OCI-LY7 (cell line): ENCODE measurements around the gene TNKS1BP1. TPM values are rescaled to one million over a fixed set of nuclear protein-coding genes. Genes with fewer than 3 reads are reported as not detected.

Experiments used
- BruUV-seq: library from RNA; stranded (reverse); fragments of 400-500 nt; replicated peaks from 2 replicates; lab custom pipeline; 2021; lab: Mats Ljungman, UMichigan
- CTCF ChIA-PET: fragments of 300-600 bp; sonication (Branson Sonifier 250); formaldehyde crosslinking; loops from one replicate; lab custom pipeline; 2022; ENCODE audit warnings: antibody characterized with exemption; ENCODE audit not compliant: unreplicated experiment; lab: Charles Lee
- POLR2A ChIA-PET: fragments of 300-600 bp; sonication (Branson Sonifier 250); formaldehyde crosslinking; loops from one replicate; lab custom pipeline; 2022; ENCODE audit warnings: antibody characterized with exemption; lab: Charles Lee
- DNase-seq: peaks from one replicate; pipeline ENCODE4 v3.0.0-alpha.2; 2015; ENCODE audit warnings: low spot score
- H2AFZ ChIP-seq: fragments of 200-600 bp; sonication (generic), shearing (Covaris generic); 2 replicates; pipeline ENCODE4 v1.6.1; 2014; ENCODE audit warnings: mild to moderate bottlenecking, antibody characterized with exemption, low read length, moderate library complexity
- H3K27ac ChIP-seq: fragments of 200-600 bp; sonication (generic); 2 replicates; pipeline ENCODE4 v1.5.1; 2014; ENCODE audit warnings: mixed run types, low read depth, mild to moderate bottlenecking, moderate library complexity, low read length, inconsistent platforms; ENCODE audit not compliant: poor library complexity, severe bottlenecking
- H3K36me3 ChIP-seq: fragments of 200-600 bp; sonication (generic); 2 replicates; pipeline ENCODE4 v1.6.1; 2014; ENCODE audit warnings: mild to moderate bottlenecking, antibody characterized with exemption, low read length, moderate library complexity, mixed read lengths; ENCODE audit not compliant: insufficient read depth
- H3K4me1 ChIP-seq: fragments of 200-600 bp; sonication (generic); 2 replicates; pipeline ENCODE4 v1.5.1; 2014; ENCODE audit warnings: mild to moderate bottlenecking, low read length; ENCODE audit not compliant: insufficient read depth, poor library complexity, severe bottlenecking
- H3K4me2 ChIP-seq: fragments of 200-600 bp; sonication (generic); 2 replicates; pipeline ENCODE4 v1.6.1; 2014; ENCODE audit warnings: mild to moderate bottlenecking, low read length
- H3K4me3 ChIP-seq: fragments of 200-600 bp; sonication (generic); 2 replicates; pipeline ENCODE4 v1.5.1; 2014; ENCODE audit warnings: mild to moderate bottlenecking, low read depth, low read length; ENCODE audit not compliant: poor library complexity, severe bottlenecking
- H3K79me2 ChIP-seq: fragments of 200-600 bp; sonication (generic); 2 replicates; pipeline ENCODE4 v1.6.1; 2016; ENCODE audit warnings: low read depth, mild to moderate bottlenecking, low read length, moderate library complexity, mixed read lengths; ENCODE audit not compliant: insufficient read depth
- H3K9me2 ChIP-seq: fragments of 200-600 bp; sonication (generic); 2 replicates; pipeline ENCODE4 v1.6.1; 2016; ENCODE audit warnings: mild to moderate bottlenecking, low read length, mixed read lengths; ENCODE audit not compliant: insufficient read depth
- H3K9me3 ChIP-seq: fragments of 200-600 bp; sonication (generic); 2 replicates; pipeline ENCODE4 v1.6.1; 2014; ENCODE audit warnings: mild to moderate bottlenecking, mixed run types, low read length, mixed read lengths
- H4K20me1 ChIP-seq: fragments of 200-600 bp; sonication (generic); 2 replicates; pipeline ENCODE4 v1.6.1; 2014; ENCODE audit warnings: mild to moderate bottlenecking, antibody characterized with exemption, low read length, moderate library complexity, mixed read lengths; ENCODE audit not compliant: insufficient read depth
- EZH2phosphoT487 ChIP-seq: fragments of 200-600 bp; sonication (generic); IDR thresholded peaks from 2 replicates; pipeline ENCODE4 v1.6.1; 2018; ENCODE audit warnings: low read depth, borderline replicate concordance, mild to moderate bottlenecking, mixed run types, antibody characterized with exemption, low read length, moderate library complexity, mixed read lengths
- intact Hi-C: fragments of 100-400 bp; cut with micrococcal nuclease; formaldehyde crosslinking; loops from one replicate; pipeline ENCODE4 v1.10.0; 2022; ENCODE audit not compliant: unreplicated experiment
- total RNA-seq, 2 experiments: library from RNA; depleted of rRNA in 1 of 2; stranded (reverse); fragments of >200 nt in 1 of 2; shearing (Covaris generic) in 1 of 2; gene quantifications; 2 replicates each; pipeline ENCODE4 v1.2.3, GENCODE V29; 2014 to 2022
- TF ChIP-seq, protein P1 (sequence below): fragments of 200-600 bp; sonication (generic); conservative IDR thresholded peaks from 2 replicates; pipeline ENCODE4 v1.5.1; 2014; ENCODE audit warnings: mild to moderate bottlenecking, antibody characterized with exemption, low read length, moderate library complexity, mixed read lengths

The TNKS1BP1 gene
- total RNA-seq, 2 experiments from 2014 or later = 5.3 to 16.4 TPM

DNA sequence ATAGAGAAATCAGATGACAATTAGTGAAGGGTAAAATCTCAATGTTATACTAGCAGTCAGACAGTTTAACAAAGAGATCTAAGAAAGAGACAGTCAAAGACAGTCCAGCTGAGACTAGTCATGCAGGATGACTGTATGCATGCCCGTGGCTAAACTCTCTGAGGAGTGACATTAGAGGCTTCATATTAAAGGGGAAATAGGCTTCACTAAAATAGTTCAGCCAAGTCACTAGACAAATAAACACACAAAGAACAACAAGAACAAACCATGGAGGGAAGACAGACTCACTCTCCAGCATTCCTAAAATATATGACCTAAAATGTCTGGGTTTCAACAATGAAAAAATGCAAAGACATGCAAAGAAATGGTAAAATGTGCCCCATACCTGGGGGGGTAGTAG lies 69.1 kb downstream of the TNKS1BP1 start:
- no peaks in the 10 kb centered on the region for H3K79me2 ChIP-seq
- no peak for DNase-seq
- no peak overlapping the region for H3K27ac ChIP-seq
- no peak overlapping the region for H3K4me2 ChIP-seq
- H3K9me2 ChIP-seq = no peaks in the 10 kb centered on the region
- CTCF ChIA-PET = no interaction called here
- BruUV-seq = no TSS peak
- intact Hi-C loops = no loop called here
- no peaks in the 10 kb centered on the region for H4K20me1 ChIP-seq
- TF ChIP-seq, protein P1, sequence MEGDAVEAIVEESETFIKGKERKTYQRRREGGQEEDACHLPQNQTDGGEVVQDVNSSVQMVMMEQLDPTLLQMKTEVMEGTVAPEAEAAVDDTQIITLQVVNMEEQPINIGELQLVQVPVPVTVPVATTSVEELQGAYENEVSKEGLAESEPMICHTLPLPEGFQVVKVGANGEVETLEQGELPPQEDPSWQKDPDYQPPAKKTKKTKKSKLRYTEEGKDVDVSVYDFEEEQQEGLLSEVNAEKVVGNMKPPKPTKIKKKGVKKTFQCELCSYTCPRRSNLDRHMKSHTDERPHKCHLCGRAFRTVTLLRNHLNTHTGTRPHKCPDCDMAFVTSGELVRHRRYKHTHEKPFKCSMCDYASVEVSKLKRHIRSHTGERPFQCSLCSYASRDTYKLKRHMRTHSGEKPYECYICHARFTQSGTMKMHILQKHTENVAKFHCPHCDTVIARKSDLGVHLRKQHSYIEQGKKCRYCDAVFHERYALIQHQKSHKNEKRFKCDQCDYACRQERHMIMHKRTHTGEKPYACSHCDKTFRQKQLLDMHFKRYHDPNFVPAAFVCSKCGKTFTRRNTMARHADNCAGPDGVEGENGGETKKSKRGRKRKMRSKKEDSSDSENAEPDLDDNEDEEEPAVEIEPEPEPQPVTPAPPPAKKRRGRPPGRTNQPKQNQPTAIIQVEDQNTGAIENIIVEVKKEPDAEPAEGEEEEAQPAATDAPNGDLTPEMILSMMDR = no peak
- TF ChIP-seq EZH2phosphoT487 = no peak
- no peaks in the 10 kb centered on the region for H3K9me3 ChIP-seq
- POLR2A ChIA-PET = interaction anchor here (0.5 kb wide), 1 partner anchor 564 kb away, joined by 4 read pairs; no protein-coding TSS in a partner anchor
- H2AFZ ChIP-seq = no peak overlapping the region
- no peak overlapping the region for H3K4me3 ChIP-seq
- H3K4me1 ChIP-seq = no peaks in the 10 kb centered on the region
- no peaks in the 10 kb centered on the region for H3K36me3 ChIP-seq

DNA sequence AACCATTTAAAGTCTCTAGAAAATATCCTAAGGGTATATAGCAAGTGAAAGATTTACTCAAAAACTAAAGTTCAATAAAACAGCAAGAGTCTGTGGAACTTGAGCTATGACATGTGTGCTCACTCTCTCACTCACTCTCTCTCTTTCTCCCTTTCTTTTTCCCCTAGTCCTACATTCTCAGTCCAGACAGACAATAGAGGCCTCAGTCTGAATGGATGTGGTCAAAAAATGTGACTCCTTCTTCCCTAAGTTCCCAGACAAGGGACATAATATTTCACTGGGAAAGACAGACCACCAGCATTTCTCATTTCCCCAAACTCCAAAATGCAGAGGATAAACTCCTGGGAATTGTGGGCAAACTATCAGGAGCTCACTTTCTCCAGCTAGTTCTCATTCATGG lies 70.1 kb downstream of the TNKS1BP1 start:
- Histone ChIP-seq H3K36me3 (no peaks in the 10 kb centered on the region), H3K4me3 (no peak overlapping the region), H3K27ac (no peak overlapping the region), H2AFZ (no peak overlapping the region), H3K79me2 (no peaks in the 10 kb centered on the region), H3K4me1 (no peaks in the 10 kb centered on the region), H3K9me3 (no peaks in the 10 kb centered on the region), H3K9me2 (no peaks in the 10 kb centered on the region), H3K4me2 (no peak overlapping the region), H4K20me1 (no peaks in the 10 kb centered on the region)
- ChIA-PET POLR2A (interaction anchor here (0.6 kb wide), 1 partner anchor 482 kb away, joined by 4 read pairs; no protein-coding TSS in a partner anchor), CTCF (no interaction called here)
- DNase-seq = no peak
- TF ChIP-seq, protein P1 = no peak
- TF ChIP-seq EZH2phosphoT487 = no peak
- no TSS peak for BruUV-seq
- intact Hi-C loops = no loop called here

DNA sequence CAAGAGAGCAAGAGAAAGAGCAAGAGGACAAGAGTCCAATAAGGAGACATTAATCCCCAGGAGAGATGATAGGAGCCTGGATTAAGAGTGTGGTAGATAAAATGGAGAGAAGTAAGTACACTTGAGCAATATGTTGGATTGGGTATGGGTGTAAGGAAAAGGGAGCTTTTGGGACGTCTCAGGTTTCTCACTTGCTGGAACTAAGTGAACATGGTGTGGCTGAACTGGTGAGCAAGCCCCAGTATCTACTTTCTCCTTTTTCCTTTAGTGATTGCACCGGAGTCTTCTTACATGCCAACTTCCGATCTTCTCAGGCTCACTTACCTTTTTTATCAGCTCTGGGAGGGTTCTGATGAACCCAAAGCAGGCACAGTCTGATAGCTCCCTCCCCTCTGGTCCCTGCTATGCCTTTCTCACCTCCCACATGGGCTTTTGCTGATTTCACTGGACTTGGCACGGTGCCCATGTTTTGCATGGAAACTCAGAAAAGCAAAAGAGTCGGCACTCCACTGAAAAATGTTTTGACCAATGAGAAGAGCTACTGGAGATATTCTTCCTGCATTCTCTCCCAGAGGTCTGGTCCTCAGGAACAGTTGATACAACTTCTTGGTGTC lies 73.2 kb downstream of the TNKS1BP1 start:
- intact Hi-C loops = no loop called here
- no peak overlapping the region for H3K4me2 ChIP-seq

More for the DNA sequence above, 73.2 kb downstream of the TNKS1BP1 start:
- Histone ChIP-seq H3K4me1 (no peaks in the 10 kb centered on the region), H3K4me3 (no peak overlapping the region), H3K27ac (no peak overlapping the region), H3K9me3 (no peaks in the 10 kb centered on the region), H3K36me3 (no peaks in the 10 kb centered on the region), H2AFZ (no peak overlapping the region), H4K20me1 (no peaks in the 10 kb centered on the region), H3K9me2 (no peaks in the 10 kb centered on the region), H3K79me2 (no peaks in the 10 kb centered on the region)
- BruUV-seq = no TSS peak
- CTCF ChIA-PET = no interaction called here
- no peak for DNase-seq
- POLR2A ChIA-PET = interaction anchor here (0.6 kb wide), 1 partner anchor 21 kb away, joined by 3 read pairs; no protein-coding TSS in a partner anchor
- TF ChIP-seq, protein P1 = no peak
- no peak for TF ChIP-seq EZH2phosphoT487
